ENCODE results near the gene ATRAID.

GRCh38 chr2:27162151-27163121, 49.4 kb upstream of the ATRAID start:
- no peak for TF ChIP-seq POLR2A (IDR thresholded peaks at IDR 0.05)
- no peak for TF ChIP-seq CTCF (IDR thresholded peaks at IDR 0.05)
